Stimulated activated naive CD4-positive, alpha-beta T cell treated with Interleukin-2 at 50 U/mL for 16 hours (primary cell): Measurements from ENCODE around the gene TREX2.

Experiments
- DNase-seq: peaks from one replicate; lab custom pipeline; 2025; lab: John Stamatoyannopoulos, UW

TREX2 gene

GRCh38 chrX:153456161-153456560 lies 10.3 kb upstream of the TREX2 start:
- DNase-seq, result no peak

GRCh38 chrX:153455571-153455970 lies 9.7 kb upstream of the TREX2 start:
- no peak for DNase-seq

GRCh38 chrX:153454901-153455550 lies 9.2 kb upstream of the TREX2 start:
- DNase-seq, result no peak

GRCh38 chrX:153450949-153451277 lies 5.1 kb upstream of the TREX2 start:
- DNase-seq, result no peak

GRCh38 chrX:153450114-153450948 lies 4.5 kb upstream of the TREX2 start:
- no peak for DNase-seq

GRCh38 chrX:153449368-153450113 lies 3.7 kb upstream of the TREX2 start:
- DNase-seq, result no peak

- no peak for DNase-seq
Measured at GRCh38 chrX:153448556-153449367, 2.9 kb upstream of the TREX2 start.

- no peak for DNase-seq
Measured at GRCh38 chrX:153447581-153447960, 1.7 kb upstream of the TREX2 start.

GRCh38 chrX:153446950-153447580 lies 1.2 kb upstream of the TREX2 start:
- DNase-seq, result no peak

GRCh38 chrX:153446636-153446936 lies 730 bp upstream of the TREX2 start:
- no peak for DNase-seq

- no peak for DNase-seq
Measured at GRCh38 chrX:153445106-153445855, 575 bp downstream of the TREX2 start.

- DNase-seq, result no peak
Measured at GRCh38 chrX:153444333-153445011, 1.4 kb downstream of the TREX2 start.

- DNase-seq, result no peak
Measured at GRCh38 chrX:153443476-153444332, 2.2 kb downstream of the TREX2 start.

GRCh38 chrX:153442463-153442862 lies 3.4 kb downstream of the TREX2 start:
- DNase-seq, result no peak

GRCh38 chrX:153441981-153442380 lies 3.9 kb downstream of the TREX2 start:
- DNase-seq, result no peak

- no peak for DNase-seq
Measured at GRCh38 chrX:153441296-153441695, 4.6 kb downstream of the TREX2 start.

GRCh38 chrX:153440556-153441135 lies 5.2 kb downstream of the TREX2 start:
- no peak for DNase-seq

- DNase-seq, result no peak
Measured at GRCh38 chrX:153439977-153440376, 5.9 kb downstream of the TREX2 start.

- DNase-seq, result no peak
Measured at GRCh38 chrX:153438532-153438931, 7.3 kb downstream of the TREX2 start.
